Activated CD4-positive, alpha-beta memory T cell treated with anti-CD3 and anti-CD28 coated beads, Interleukin-2, amount 10 ng/mL, durations not matched to agents 7 days and 5 days (primary cell): Measurements from ENCODE around the gene CACNG1. TPM values are rescaled to one million over a fixed set of nuclear protein-coding genes. Genes with fewer than 3 reads are reported as not detected.

Source experiments
- CTCF ChIA-PET: fragments of 350-600 bp; sonication (Branson Sonifier 250); formaldehyde crosslinking; loops from one replicate; lab custom pipeline; 2021; ENCODE audit warnings: antibody characterized with exemption, inconsistent platforms; lab: Charles Lee
- POLR2A ChIA-PET: fragments of 350-600 bp; sonication (Branson Sonifier 250); formaldehyde crosslinking; loops from one replicate; lab custom pipeline; 2021; ENCODE audit warnings: antibody characterized with exemption; lab: Charles Lee
- DNase-seq: peaks from one replicate; pipeline ENCODE4 v3.0.0-alpha.2; 2020
- H3K27ac Mint-ChIP-seq: one replicate; pipeline ENCODE4 v1.8.0; 2021; ENCODE audit warnings: mild to moderate bottlenecking, mixed read lengths
- H3K27me3 Mint-ChIP-seq: one replicate; pipeline ENCODE4 v1.8.0; 2021; ENCODE audit warnings: mixed read lengths
- H3K36me3 Mint-ChIP-seq: one replicate; pipeline ENCODE4 v1.8.0; 2021; ENCODE audit warnings: low read depth, mixed read lengths
- H3K4me1 Mint-ChIP-seq: one replicate; pipeline ENCODE4 v1.8.0; 2021; ENCODE audit warnings: mixed read lengths
- H3K4me3 Mint-ChIP-seq: one replicate; pipeline ENCODE4 v1.8.0; 2021; ENCODE audit warnings: mild to moderate bottlenecking, mixed read lengths
- H3K9me3 Mint-ChIP-seq: one replicate; pipeline ENCODE4 v1.8.0; 2021; ENCODE audit warnings: mixed read lengths
- total RNA-seq, 2 experiments: library from RNA; stranded (reverse); gene quantifications; one replicate each; pipeline ENCODE4 v1.2.3, GENCODE V29; 2021

The CACNG1 gene
- total RNA-seq, 2 experiments from 2014 or later: not detected

GRCh38 chr17:67050066-67050465 lies 5.7 kb downstream of the CACNG1 start:
- H3K4me3 Mint-ChIP-seq: no peak overlapping the region
- CTCF ChIA-PET: no interaction called here
- DNase-seq: no peak
- H3K36me3 Mint-ChIP-seq: peaks cover 8% of the 10 kb centered on the region
- H3K9me3 Mint-ChIP-seq: peaks cover 17% of the 10 kb centered on the region
- POLR2A ChIA-PET: no interaction called here
- H3K27ac Mint-ChIP-seq: no peak overlapping the region
- H3K4me1 Mint-ChIP-seq: no peaks in the 10 kb centered on the region
- peaks cover 9% of the 10 kb centered on the region for H3K27me3 Mint-ChIP-seq

DNA sequence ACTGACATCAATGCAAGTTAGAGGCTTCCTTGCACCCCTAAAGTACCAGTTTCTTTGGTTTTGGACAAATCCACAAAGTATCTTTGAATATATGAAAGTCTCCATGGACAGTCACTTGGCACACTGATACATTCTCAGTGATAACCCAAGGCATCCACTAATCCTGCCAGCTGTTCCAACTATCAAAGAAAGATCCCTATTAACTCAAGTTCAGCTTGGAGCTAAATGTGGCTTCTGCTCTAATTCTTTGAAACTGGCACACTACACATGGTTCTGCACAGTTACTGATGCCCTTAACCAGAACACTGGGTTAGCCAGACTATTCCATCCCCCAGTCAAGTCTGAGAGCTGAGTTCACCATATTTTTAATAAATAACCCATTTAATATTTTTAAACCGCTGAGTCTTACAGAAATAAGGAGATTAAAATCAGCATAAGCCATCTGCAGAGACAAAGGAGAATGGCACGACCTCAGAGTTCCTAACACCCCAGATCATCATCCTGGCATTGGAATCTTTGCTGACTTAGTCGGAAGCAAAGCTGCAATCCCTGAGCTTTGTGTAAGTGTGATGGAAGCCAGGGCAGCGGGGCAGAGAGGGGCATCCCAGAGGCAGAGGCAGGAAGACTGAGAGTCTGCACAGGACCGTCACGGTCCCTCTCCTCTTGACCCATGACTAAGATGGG lies 6.3 kb downstream of the CACNG1 start:
- Mint-ChIP-seq H3K27ac (no peak overlapping the region), H3K27me3 (peaks cover 9% of the 10 kb centered on the region)
- CTCF ChIA-PET: no interaction called here

GRCh38 chr17:67051155-67051538 lies 6.8 kb downstream of the CACNG1 start:
- no peak for DNase-seq
- no peak overlapping the region for H3K4me3 Mint-ChIP-seq
- H3K9me3 Mint-ChIP-seq: peaks cover 17% of the 10 kb centered on the region
- POLR2A ChIA-PET: no interaction called here
- peaks cover 8% of the 10 kb centered on the region for H3K36me3 Mint-ChIP-seq
- CTCF ChIA-PET: no interaction called here
- H3K27ac Mint-ChIP-seq: no peak overlapping the region
- no peaks in the 10 kb centered on the region for H3K4me1 Mint-ChIP-seq
- H3K27me3 Mint-ChIP-seq: peaks cover 9% of the 10 kb centered on the region

More for the DNA sequence above, 6.3 kb downstream of the CACNG1 start:
- DNase-seq: no peak
- POLR2A ChIA-PET: no interaction called here
- Mint-ChIP-seq H3K4me3 (no peak overlapping the region), H3K36me3 (peaks cover 8% of the 10 kb centered on the region), H3K4me1 (no peaks in the 10 kb centered on the region), H3K9me3 (peaks cover 17% of the 10 kb centered on the region)

GRCh38 chr17:67051837-67052236 lies 7.5 kb downstream of the CACNG1 start:
- POLR2A ChIA-PET: no interaction called here
- no peak overlapping the region for H3K4me3 Mint-ChIP-seq
- peaks cover 17% of the 10 kb centered on the region for H3K9me3 Mint-ChIP-seq

GRCh38 chr17:67052720-67053437 lies 8.5 kb downstream of the CACNG1 start:
- peaks cover 11% of the 10 kb centered on the region for H3K9me3 Mint-ChIP-seq
- ChIA-PET POLR2A (no interaction called here), CTCF (no interaction called here)
- peak; percentile 3 for DNase-seq
- no peaks in the 10 kb centered on the region for H3K4me1 Mint-ChIP-seq
- peaks cover 5% of the 10 kb centered on the region for H3K36me3 Mint-ChIP-seq
- peaks cover 7% of the 10 kb centered on the region for H3K27me3 Mint-ChIP-seq
- no peak overlapping the region for H3K27ac Mint-ChIP-seq
- no peak overlapping the region for H3K4me3 Mint-ChIP-seq

More at GRCh38 chr17:67051837-67052236, 7.5 kb downstream of the CACNG1 start:
- peaks cover 8% of the 10 kb centered on the region for H3K27me3 Mint-ChIP-seq
- no peak for DNase-seq
- CTCF ChIA-PET: no interaction called here
- H3K36me3 Mint-ChIP-seq: peaks cover 8% of the 10 kb centered on the region
- no peak overlapping the region for H3K27ac Mint-ChIP-seq
- H3K4me1 Mint-ChIP-seq: no peaks in the 10 kb centered on the region

- no peaks in the 10 kb centered on the region for H3K4me1 Mint-ChIP-seq
- POLR2A ChIA-PET: no interaction called here
- no peak overlapping the region for H3K4me3 Mint-ChIP-seq
- no peak overlapping the region for H3K27ac Mint-ChIP-seq
- CTCF ChIA-PET: no interaction called here
- peak; percentile 2 for DNase-seq
- H3K9me3 Mint-ChIP-seq: peaks cover 10% of the 10 kb centered on the region
- peaks cover 5% of the 10 kb centered on the region for H3K27me3 Mint-ChIP-seq
- peaks cover 5% of the 10 kb centered on the region for H3K36me3 Mint-ChIP-seq
Measured at GRCh38 chr17:67053438-67054000, 9.2 kb downstream of the CACNG1 start.

- CTCF ChIA-PET: no interaction called here
- no peak overlapping the region for H3K27ac Mint-ChIP-seq
- peak; percentile 9 for DNase-seq
- H3K4me3 Mint-ChIP-seq: no peak overlapping the region
- no peaks in the 10 kb centered on the region for H3K27me3 Mint-ChIP-seq
- POLR2A ChIA-PET: no interaction called here
- H3K36me3 Mint-ChIP-seq: peaks cover under 1% of the 10 kb centered on the region
- no peaks in the 10 kb centered on the region for H3K4me1 Mint-ChIP-seq
- peaks cover 4% of the 10 kb centered on the region for H3K9me3 Mint-ChIP-seq
Measured at GRCh38 chr17:67054011-67054591, 9.7 kb downstream of the CACNG1 start.

GRCh38 chr17:67054608-67055007 lies 10.3 kb downstream of the CACNG1 start:
- H3K36me3 Mint-ChIP-seq: no peaks in the 10 kb centered on the region
- no peak overlapping the region for H3K27ac Mint-ChIP-seq
- no peaks in the 10 kb centered on the region for H3K4me1 Mint-ChIP-seq
- no peaks in the 10 kb centered on the region for H3K27me3 Mint-ChIP-seq
- ChIA-PET CTCF (no interaction called here), POLR2A (no interaction called here)
- H3K4me3 Mint-ChIP-seq: no peak overlapping the region
- no peaks in the 10 kb centered on the region for H3K9me3 Mint-ChIP-seq
- DNase-seq: no peak

DNA sequence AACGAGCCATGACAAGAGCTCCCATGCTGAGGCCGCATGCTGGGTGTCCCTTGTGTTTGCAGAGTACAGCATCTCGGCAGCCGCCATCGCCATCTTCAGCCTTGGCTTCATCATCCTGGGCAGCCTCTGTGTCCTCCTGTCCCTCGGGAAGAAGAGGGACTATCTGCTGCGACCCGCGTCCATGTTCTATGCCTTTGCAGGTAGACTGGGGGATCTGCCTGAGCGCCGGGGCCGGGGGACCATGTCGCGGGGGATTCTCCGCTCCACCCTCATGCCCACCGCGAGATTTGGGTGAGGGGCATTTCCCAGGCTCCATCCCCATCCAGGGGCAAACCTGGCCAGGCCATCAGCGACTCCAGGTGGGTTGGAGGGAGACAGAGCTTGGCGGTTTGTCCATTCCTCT lies 10.7 kb downstream of the CACNG1 start:
- H3K27me3 Mint-ChIP-seq: no peaks in the 10 kb centered on the region
- H3K9me3 Mint-ChIP-seq: no peaks in the 10 kb centered on the region
- no peaks in the 10 kb centered on the region for H3K36me3 Mint-ChIP-seq
- no peaks in the 10 kb centered on the region for H3K4me1 Mint-ChIP-seq
- POLR2A ChIA-PET: interaction anchor here (1.3 kb wide), 1 partner anchor 13 kb away, joined by 3 read pairs; no protein-coding TSS in a partner anchor
- CTCF ChIA-PET: no interaction called here
- no peak overlapping the region for H3K27ac Mint-ChIP-seq
- no peak overlapping the region for H3K4me3 Mint-ChIP-seq
- peak; percentile 11 for DNase-seq

- POLR2A ChIA-PET: interaction anchor here (1.3 kb wide), 1 partner anchor 12 kb away, joined by 3 read pairs; no protein-coding TSS in a partner anchor
- peak; percentile 11 for DNase-seq
- Mint-ChIP-seq H3K4me1 (no peaks in the 10 kb centered on the region), H3K9me3 (no peaks in the 10 kb centered on the region), H3K36me3 (no peaks in the 10 kb centered on the region), H3K27ac (no peak overlapping the region), H3K4me3 (no peak overlapping the region), H3K27me3 (no peaks in the 10 kb centered on the region)
- CTCF ChIA-PET: no interaction called here
Measured at GRCh38 chr17:67055811-67056745, 11.7 kb downstream of the CACNG1 start.

- no peaks in the 10 kb centered on the region for H3K36me3 Mint-ChIP-seq
- H3K4me1 Mint-ChIP-seq: no peaks in the 10 kb centered on the region
- DNase-seq: peak; percentile 9
- no peaks in the 10 kb centered on the region for H3K9me3 Mint-ChIP-seq
- H3K4me3 Mint-ChIP-seq: no peak overlapping the region
- ChIA-PET POLR2A (no interaction called here), CTCF (no interaction called here)
- no peaks in the 10 kb centered on the region for H3K27me3 Mint-ChIP-seq
- H3K27ac Mint-ChIP-seq: no peak overlapping the region
Measured at GRCh38 chr17:67056746-67057490, 12.6 kb downstream of the CACNG1 start.

- ChIA-PET POLR2A (no interaction called here), CTCF (no interaction called here)
- no peaks in the 10 kb centered on the region for H3K4me1 Mint-ChIP-seq
- H3K27me3 Mint-ChIP-seq: no peaks in the 10 kb centered on the region
- H3K4me3 Mint-ChIP-seq: no peak overlapping the region
- H3K9me3 Mint-ChIP-seq: no peaks in the 10 kb centered on the region
- H3K27ac Mint-ChIP-seq: no peak overlapping the region
- DNase-seq: no peak
- H3K36me3 Mint-ChIP-seq: no peaks in the 10 kb centered on the region
Measured at GRCh38 chr17:67058036-67058435, 13.7 kb downstream of the CACNG1 start.
